Natural killer cell (primary cell): Measurements from ENCODE around the gene MUC5B. TPM values are rescaled to one million over a fixed set of nuclear protein-coding genes. Genes with fewer than 3 reads are reported as not detected.
A peak's percentile ranks its signal among the peaks of the same experiment; 100 is the strongest.

Source experiments
- ATAC-seq, 3 donors: fragments of 150-1000 bp in 2 of 3; fragments of 200-7000 bp in 1 of 3; cut with Tn5 transposase; 1 replicate in 1 of 3; 2 replicates in 2 of 3; pipeline ENCODE4 v1.10.0; 2021; ENCODE audit warnings: mild to moderate bottlenecking in 2 of 3, moderate library complexity in 2 of 3
- DNase-seq, 2 donors: peaks; one replicate each; pipeline versions ENCODE4 v3.0.0 to v3.0.0-alpha.2; 2013 to 2021; ENCODE audit warnings: mixed read lengths in 1 of 2
- H3K27ac ChIP-seq: one replicate; pipeline ENCODE4 v1.5.1; 2013; ENCODE audit warnings: mild to moderate bottlenecking, low read length
- H3K27me3 ChIP-seq: one replicate; pipeline ENCODE4 v1.6.1; 2013; ENCODE audit warnings: low read length; ENCODE audit not compliant: control insufficient read depth, insufficient read depth
- H3K36me3 ChIP-seq: one replicate; pipeline ENCODE4 v1.6.1; 2013; ENCODE audit warnings: low read length; ENCODE audit not compliant: control insufficient read depth, insufficient read depth
- H3K4me1 ChIP-seq: one replicate; pipeline ENCODE4 v1.6.1; 2013; ENCODE audit warnings: low read length; ENCODE audit not compliant: control insufficient read depth, insufficient read depth
- H3K4me3 ChIP-seq: one replicate; pipeline ENCODE4 v1.5.1; 2013; ENCODE audit warnings: low read length
- H3K9me3 ChIP-seq: one replicate; pipeline ENCODE4 v1.6.1; 2013; ENCODE audit warnings: low read length; ENCODE audit not compliant: control insufficient read depth, insufficient read depth
- H3K27ac Mint-ChIP-seq, 2 donors: one replicate each; pipeline ENCODE4 v1.8.0; 2022; ENCODE audit warnings: mild to moderate bottlenecking in 2 of 2, mixed read lengths in 2 of 2, moderate library complexity in 1 of 2
- H3K27me3 Mint-ChIP-seq, 2 donors: one replicate each; pipeline ENCODE4 v1.8.0; 2022; ENCODE audit warnings: low read depth in 2 of 2, mixed read lengths in 2 of 2
- H3K36me3 Mint-ChIP-seq: one replicate; pipeline ENCODE4 v1.8.0; 2022; ENCODE audit warnings: mixed read lengths
- H3K4me1 Mint-ChIP-seq, 2 donors: one replicate each; pipeline ENCODE4 v1.8.0; 2022; ENCODE audit warnings: mixed read lengths in 2 of 2
- H3K4me3 Mint-ChIP-seq: one replicate; pipeline ENCODE4 v1.8.0; 2022; ENCODE audit warnings: mild to moderate bottlenecking, moderate library complexity, mixed read lengths
- H3K9me3 Mint-ChIP-seq, 2 donors: one replicate each; pipeline ENCODE4 v1.8.0; 2022; ENCODE audit warnings: mixed read lengths in 2 of 2
- CTCF ChIP-seq: fragments of 200-600 bp; IDR thresholded peaks from one replicate; pipeline ENCODE4 v1.8.0; 2022; ENCODE audit warnings: antibody characterized with exemption
- WGBS: methylation state at CpG from one replicate; pipeline ENCODE4 v1.1.7; 2013; ENCODE audit warnings: missing lambda C conversion rate; ENCODE audit not compliant: insufficient coverage; 5-methylcytosine and 5-hydroxymethylcytosine counted together
- intact Hi-C: fragments of 100-400 bp; cut with micrococcal nuclease; formaldehyde crosslinking; loops from one replicate; pipeline ENCODE4 v1.14.2; 2022
- total RNA-seq, 4 donors: library from RNA; stranded (reverse); fragments of 120-200 nt in 1 of 4; gene quantifications; one replicate each; pipeline versions ENCODE4 v1.2.3 to v1.2.4, GENCODE V29; 2013 to 2022

The MUC5B gene
- total RNA-seq, 3 donors from 2014 or later (not counting 1 experiment from before 2014, with no cell fraction given), result not detected

GRCh38 chr11:1260023-1260501 lies 37.2 kb downstream of the MUC5B start:
- ATAC-seq (peak; percentile 12 to 38 (median 22)), DNase-seq (peak in 1 of 2 donors; percentile 48)
- intact Hi-C loops, result loop anchor here (5.0 kb wide), 1 partner anchor 257 kb away; no protein-coding TSS in a partner anchor
- Mint-ChIP-seq H3K27me3 (no peaks in the 10 kb centered on the region), H3K36me3 (no peaks in the 10 kb centered on the region), H3K9me3 (no peaks in the 10 kb centered on the region), H3K4me1 (peaks cover 6 to 16% of the 10 kb centered on the region in 2 donors), H3K27ac (peak overlapping the region in 1 of 2 donors; percentile 27), H3K4me3 (no peak overlapping the region)
- no peak for TF ChIP-seq CTCF
- H3K36me3 ChIP-seq, result no peaks in the 10 kb centered on the region
- H3K4me1 ChIP-seq, result peaks cover 17% of the 10 kb centered on the region
- no peak overlapping the region for H3K27ac ChIP-seq
- no peaks in the 10 kb centered on the region for H3K27me3 ChIP-seq
- H3K9me3 ChIP-seq, result no peaks in the 10 kb centered on the region
- no peak overlapping the region for H3K4me3 ChIP-seq
- 66% methylated on average over 6 of the region's 10 CpGs for WGBS

- peak overlapping the region in 1 of 2 donors; percentile 27 for H3K27ac Mint-ChIP-seq
These were observed 37.8 kb downstream of the MUC5B start for GRCh38 chr11:1260620-1261019.

GRCh38 chr11:1261241-1262071 lies 38.6 kb downstream of the MUC5B start:
- TF ChIP-seq CTCF, result no peak
- Histone ChIP-seq H3K4me1 (peaks cover 17% of the 10 kb centered on the region), H3K4me3 (no peak overlapping the region), H3K9me3 (no peaks in the 10 kb centered on the region), H3K27me3 (no peaks in the 10 kb centered on the region), H3K36me3 (no peaks in the 10 kb centered on the region), H3K27ac (no peak overlapping the region)
- no peak for DNase-seq
- 94% methylated on average over 39 of the region's 39 CpGs for WGBS
- intact Hi-C loops, result loop anchor here (5.0 kb wide), 1 partner anchor 256 kb away; no protein-coding TSS in a partner anchor
- no peaks in the 10 kb centered on the region for H3K27me3 Mint-ChIP-seq
- peak overlapping the region; percentile 67 to 89 for H3K27ac Mint-ChIP-seq
- no peaks in the 10 kb centered on the region for H3K36me3 Mint-ChIP-seq
- no peak overlapping the region for H3K4me3 Mint-ChIP-seq
- H3K4me1 Mint-ChIP-seq, result peaks cover 6 to 16% of the 10 kb centered on the region in 2 donors
- no peaks in the 10 kb centered on the region for H3K9me3 Mint-ChIP-seq
- no peak for ATAC-seq

More at GRCh38 chr11:1260620-1261019, 37.8 kb downstream of the MUC5B start:
- no peak overlapping the region for H3K4me3 ChIP-seq
- H3K36me3 ChIP-seq, result no peaks in the 10 kb centered on the region
- no peak overlapping the region for H3K4me3 Mint-ChIP-seq
- intact Hi-C loops, result loop anchor here (5.0 kb wide), 1 partner anchor 257 kb away; no protein-coding TSS in a partner anchor
- H3K27ac ChIP-seq, result no peak overlapping the region
- TF ChIP-seq CTCF, result no peak
- H3K27me3 Mint-ChIP-seq, result no peaks in the 10 kb centered on the region
- H3K9me3 ChIP-seq, result no peaks in the 10 kb centered on the region
- no peaks in the 10 kb centered on the region for H3K36me3 Mint-ChIP-seq
- H3K4me1 Mint-ChIP-seq, result peaks cover 6 to 16% of the 10 kb centered on the region in 2 donors
- H3K27me3 ChIP-seq, result no peaks in the 10 kb centered on the region
- no peak for DNase-seq
- no peaks in the 10 kb centered on the region for H3K9me3 Mint-ChIP-seq
- 95% methylated on average over 17 of the region's 17 CpGs for WGBS
- peaks cover 17% of the 10 kb centered on the region for H3K4me1 ChIP-seq
- no peak for ATAC-seq
